ENCODE results near the gene LIAS.
"Not testable (repeated sequence)": the region's sequence is repeated elsewhere in the genome, so short reads cannot be mapped to it uniquely, and the experiment has no call there.

LIAS gene

DNA sequence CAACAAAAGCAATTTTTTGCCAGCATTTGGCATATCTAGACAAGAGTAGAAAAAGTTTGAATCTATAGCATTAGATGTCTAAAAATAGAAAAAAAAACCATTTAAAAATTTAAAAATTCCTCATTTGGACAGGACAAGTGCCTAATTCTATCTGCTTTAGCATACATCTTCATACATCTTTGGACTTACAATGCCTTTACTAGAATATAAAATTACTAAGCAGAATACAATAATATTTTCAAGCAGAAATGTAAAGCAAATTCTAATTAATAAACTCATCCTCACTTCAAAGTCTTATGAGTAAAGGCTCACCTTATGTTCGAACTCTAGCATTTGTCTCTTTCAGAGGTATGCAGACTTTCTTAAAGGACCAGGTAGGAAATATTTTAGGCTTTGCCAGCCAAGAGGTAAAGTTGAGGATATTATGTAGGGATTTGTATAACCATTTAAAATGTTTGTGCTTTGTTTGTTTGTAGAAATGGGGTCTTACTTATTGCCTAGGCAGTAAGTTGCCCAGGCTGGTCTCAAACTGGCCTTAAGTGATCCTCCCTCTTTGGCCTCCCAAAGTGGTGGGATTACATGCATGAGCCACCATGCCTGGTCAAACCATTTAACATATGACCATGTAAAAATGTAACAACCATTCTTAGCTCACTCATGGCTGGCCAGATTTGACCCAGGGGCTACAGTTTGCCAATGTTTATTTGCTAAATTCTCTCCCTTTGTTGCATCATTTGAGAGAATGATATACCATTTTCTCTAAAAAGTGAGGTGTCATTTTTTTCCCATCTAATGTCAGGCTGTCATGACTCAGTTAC, 39.3 kb downstream of the LIAS start:
- DNase-seq (ENCODE audit: low read depth in 2 of 2): no peak

DNA sequence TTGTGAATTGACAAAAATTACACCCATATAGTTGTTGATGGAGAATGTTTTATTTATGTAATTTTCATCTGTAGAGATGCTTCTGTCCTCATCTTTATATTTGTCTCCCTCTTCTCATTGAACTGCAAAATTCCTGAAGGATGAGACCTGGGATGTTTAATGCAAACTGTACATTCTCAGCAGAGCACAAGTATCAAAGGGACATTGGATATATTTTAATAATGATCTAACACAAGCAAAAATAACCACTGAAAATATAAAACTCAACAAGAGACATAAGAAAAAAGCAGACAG, 39.8 kb downstream of the LIAS start:
- no peak for DNase-seq (ENCODE audit: low read depth in 2 of 2)

DNA sequence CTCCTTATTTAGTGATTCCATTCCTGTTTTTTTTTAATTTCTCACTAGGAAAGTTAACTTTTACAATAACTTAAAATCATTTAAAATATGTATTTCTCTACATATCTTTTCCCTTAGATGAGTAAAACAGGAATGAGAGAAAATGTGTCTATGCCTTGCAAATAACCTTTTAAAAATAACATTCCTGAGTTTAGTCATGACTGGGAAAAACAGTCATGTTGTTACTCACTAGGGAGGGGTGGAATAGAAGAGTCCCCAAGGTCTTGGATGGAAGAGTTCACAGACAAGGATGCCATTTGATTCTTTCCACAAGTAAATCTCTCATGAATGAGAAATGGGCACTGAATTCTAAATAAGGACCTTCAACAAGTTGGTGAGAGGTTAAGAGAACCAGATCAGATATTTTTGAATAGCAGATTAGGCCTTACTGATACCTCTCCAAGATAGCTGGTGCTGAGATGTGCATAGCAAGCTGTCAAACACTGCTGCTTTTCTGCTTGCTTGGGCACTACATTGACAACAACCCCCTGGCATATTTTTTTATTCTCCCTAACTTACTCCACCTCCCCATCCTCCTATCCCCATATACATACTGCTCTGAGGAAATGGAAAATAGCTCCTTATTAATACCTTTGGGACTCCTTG, 43.3 kb downstream of the LIAS start:
- DNase-seq (ENCODE audit: low read depth in 2 of 2): no peak

DNA sequence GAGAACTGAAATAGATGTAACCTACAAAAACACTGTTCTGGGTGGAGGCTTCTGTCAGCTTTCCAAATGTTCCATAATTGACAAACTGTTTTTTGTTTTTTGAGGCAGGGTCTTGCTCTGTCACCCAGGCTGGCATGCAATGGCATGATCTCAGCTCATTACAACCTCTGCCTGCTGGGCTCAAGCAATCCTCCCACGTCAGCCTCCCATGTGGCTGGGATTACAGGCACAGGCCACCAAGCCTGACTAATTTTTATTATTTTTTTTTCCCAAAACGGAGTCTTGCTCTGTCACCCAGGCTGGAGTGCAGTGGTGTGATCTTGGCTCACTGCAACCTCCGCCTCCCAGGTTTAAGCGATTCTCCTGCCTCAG, 43.8 kb downstream of the LIAS start:
- DNase-seq (ENCODE audit: low read depth in 2 of 2): not testable (repeated sequence)

DNA sequence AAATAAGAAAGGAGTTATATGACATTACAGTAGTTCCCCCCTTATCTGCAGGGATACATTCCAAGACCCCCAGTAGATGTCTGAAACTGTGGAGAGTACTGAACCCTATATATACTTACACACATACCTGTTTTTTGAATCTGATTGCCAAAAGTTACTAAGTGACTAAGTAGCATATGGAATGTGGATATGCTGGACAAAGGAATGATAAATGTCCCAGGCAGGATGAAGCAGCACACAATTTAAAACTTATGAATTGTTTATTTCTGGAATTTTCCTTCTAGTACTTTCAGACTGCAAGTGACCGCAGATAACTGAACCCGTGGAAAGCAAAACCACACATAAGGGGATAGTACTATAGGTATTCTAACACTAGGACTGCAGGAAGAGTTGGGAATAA, 45.7 kb downstream of the LIAS start:
- DNase-seq (ENCODE audit: low read depth in 2 of 2): no peak

DNA sequence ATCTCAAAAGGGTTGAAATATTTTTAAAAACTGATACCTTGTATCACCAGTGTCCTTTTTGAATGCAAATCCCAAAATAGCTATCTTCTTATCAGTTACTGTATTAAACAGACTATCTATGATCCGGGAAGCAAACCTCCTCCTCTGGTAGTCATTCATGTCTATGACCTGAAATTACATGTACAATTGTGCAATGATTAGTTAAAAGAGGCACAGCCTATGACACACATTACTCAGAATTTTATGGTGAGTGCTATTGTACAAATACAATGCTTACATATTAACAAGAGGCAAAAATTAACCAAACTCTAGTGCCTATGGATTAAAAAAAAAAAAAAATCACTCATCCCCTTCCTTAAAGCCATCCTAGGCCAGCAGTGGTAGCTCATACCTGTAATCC, 46.7 kb downstream of the LIAS start:
- no peak for DNase-seq (ENCODE audit: low read depth in 2 of 2)

DNA sequence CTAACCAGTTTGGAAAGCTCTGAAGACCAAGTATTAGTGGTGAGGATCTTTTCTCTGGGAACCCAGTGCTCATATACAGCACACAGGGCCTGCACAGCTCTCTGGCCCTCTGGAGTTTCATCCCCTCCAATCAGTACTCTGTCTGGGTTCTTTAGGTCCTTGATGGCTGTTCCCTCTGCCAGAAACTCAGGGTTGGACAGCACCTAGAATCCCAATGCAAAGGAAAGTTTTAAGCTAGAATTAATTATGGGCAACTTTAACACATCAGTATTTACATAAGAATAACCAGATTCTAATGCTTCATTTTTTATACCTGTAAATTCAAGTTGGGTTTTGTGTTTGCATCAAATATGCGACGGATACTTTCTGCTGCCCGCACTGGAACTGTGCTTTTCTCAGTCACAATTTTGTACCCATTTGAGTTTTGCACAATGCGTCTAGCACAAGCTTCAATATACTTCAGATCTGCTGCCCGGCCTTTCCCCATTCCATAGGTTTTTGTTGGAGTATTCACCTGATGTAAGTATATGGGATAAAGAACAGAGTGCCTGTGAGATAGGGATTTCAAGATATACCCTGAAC, 51.6 kb downstream of the LIAS start:
- DNase-seq (ENCODE audit: low read depth in 2 of 2): no peak

DNA sequence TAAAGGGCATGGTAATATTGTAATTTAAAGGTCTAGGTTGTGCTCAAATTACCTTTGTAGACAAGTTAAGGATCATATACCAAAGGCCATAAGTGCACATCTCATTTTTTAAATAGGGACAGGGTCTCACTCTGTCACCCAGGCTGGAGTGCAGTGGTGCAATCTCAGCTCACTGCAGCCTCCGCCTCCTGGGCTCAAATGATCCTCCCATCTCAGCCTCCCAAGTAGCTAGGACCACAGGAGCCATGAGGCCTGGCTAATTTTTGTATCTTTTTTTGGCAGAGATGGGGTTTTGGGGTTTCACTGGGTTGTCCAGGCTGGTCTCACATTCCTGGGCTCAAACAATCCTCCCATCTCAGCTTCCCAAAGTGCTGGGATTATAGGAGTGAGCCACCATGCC, 55.4 kb downstream of the LIAS start:
- DNase-seq (ENCODE audit: low read depth in 2 of 2): not testable (repeated sequence)

DNA sequence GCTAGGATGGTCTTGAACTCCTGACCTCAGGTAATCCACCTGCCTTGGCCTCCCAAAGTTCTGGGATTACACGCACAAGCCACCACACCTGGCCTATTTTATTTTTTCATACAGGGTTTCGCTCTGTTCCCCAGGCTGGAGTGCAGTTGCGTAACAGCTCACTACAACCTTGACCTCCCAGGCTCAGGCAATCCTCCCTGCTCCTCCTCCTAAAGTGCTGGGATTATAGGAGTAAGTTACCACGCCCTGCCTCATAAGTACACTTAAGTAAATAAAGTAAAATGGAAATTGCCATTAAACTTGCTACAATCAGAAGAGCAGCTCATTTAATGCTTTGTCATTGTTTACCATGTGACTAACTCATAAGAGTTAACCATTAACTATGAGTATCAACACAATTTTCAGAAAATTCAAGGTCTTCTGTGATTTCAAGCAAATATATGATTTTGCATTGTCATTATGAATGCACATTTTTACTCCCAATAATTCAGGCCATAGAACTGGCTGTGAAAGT, 56.1 kb downstream of the LIAS start:
- DNase-seq (ENCODE audit: low read depth in 2 of 2): no peak

DNA sequence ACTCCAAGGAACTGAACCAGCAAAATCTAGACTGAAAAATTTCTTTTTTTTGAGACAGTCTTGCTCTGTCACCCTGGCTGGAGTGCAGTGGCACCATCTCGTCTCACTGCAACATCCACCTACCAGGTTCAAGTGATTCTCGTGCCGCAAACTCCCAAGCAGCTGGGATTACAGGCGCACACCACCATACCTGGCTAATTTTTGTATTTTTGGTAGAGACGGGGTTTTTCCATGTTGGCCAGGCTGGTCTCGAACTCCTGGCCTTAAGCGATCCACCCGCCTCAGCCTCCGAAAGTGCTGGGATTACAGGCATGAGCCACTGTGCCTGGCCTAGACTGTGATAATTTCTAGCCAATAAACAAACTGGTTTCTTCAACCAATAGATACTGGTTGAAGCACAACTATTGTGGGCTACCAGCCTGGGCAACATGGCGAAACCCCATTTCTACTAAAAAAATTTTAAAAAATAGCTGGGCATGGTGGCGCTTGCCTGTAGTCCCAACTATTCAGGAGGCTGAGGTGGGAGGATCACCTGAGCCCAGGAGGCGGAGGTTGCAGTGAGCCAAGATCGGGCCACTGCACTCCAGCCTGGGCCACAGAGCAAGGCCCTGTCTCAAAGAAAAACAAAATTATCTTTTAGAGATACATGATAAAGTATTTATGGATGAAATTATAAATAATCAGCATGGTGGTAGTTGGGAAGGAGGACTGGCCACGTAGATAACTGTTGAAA, 57.0 kb downstream of the LIAS start:
- not testable (repeated sequence) for DNase-seq (ENCODE audit: low read depth in 2 of 2)

DNA sequence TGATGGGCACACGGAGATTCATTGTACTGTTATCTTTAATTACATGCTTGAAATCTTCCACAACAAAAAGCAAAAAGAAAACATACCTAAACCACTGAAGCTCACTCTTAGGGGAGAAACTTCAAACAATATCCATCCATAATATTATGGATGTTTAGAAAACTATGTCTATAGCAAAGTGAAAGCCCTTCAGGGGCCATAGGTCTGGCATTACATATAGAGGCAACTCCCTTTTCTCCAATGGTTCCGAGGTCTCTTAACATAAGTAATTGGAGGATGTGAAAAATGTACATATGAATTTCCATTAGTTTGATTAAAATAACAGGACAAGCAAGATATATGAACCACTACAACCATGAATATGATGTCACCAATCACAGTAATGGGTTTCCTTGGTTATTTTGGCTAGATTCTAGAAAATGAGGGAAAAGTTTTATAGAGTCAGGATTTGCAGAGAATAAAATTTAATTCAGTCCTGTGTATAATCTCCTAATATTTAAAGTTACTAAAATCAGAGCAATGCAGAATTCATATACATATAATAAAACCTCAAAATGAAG, 57.6 kb downstream of the LIAS start:
- DNase-seq (ENCODE audit: low read depth in 2 of 2): no peak

DNA sequence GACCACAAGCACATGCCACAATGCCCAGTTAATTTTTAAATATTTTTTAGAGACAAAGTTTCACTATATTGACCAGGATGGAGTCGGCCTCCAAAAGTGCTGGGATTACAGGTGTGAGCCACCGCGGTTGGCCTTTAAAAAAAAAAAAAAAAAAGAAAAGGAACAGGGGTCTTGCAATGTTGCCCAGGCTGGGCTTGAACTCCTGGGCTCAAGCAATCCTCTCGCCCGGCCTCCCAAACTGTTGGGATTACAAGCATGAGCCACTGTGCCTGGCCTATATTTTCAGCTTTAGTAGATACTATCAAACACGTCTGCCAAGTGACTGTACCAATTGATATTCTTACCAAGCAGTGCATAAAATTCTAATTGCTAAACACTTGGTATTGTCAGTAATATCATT, 59.6 kb downstream of the LIAS start:
- DNase-seq (ENCODE audit: low read depth in 2 of 2): no peak

DNA sequence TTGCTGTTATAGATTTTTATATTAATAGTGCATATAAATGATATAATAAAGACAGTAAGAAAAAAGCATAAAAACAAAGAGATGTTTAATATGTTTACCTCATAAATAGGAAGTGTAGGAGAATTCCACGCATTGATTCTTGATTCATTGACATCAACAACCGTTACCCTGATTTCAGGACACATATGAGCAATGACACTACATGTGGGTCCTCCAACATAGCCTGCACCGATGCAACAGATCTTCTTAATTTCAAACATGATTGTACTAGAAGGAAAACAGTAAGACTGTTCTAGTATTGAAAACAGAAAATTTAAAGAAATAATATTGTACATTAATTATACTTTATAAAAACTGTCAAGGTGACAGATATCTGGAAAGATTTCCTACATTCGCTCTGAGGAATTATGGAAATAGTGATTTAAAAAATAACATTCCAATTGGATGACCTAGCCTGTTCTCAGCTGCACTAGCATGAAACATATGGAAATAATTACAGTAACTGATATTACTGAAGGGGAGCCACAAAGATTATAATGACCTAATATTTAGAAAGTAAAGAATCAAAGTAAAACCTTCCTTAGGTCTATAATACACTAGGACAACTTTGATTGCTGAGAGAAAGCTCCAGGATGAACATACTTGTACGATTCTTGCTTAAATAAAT, 62.5 kb downstream of the LIAS start:
- DNase-seq (ENCODE audit: low read depth in 2 of 2): no peak

DNA sequence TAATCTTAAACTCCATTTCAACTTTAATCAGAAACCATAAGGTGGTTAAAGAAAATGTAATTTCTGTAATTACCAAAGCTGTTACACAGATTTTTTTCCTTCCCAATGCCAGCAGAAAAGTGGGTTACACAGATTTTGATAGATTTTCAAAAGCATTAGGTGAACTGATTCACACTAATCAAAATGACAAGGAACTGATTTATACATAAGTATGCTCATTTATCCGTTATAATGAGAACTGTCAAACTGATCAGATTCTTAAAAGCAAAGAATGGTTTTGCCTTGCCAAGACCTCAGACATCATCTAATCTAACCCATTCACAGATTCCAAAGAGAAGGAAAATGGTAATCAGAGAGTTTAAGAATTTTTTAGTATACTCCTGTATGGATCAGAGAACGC, 63.2 kb downstream of the LIAS start:
- no peak for DNase-seq (ENCODE audit: low read depth in 2 of 2)

DNA sequence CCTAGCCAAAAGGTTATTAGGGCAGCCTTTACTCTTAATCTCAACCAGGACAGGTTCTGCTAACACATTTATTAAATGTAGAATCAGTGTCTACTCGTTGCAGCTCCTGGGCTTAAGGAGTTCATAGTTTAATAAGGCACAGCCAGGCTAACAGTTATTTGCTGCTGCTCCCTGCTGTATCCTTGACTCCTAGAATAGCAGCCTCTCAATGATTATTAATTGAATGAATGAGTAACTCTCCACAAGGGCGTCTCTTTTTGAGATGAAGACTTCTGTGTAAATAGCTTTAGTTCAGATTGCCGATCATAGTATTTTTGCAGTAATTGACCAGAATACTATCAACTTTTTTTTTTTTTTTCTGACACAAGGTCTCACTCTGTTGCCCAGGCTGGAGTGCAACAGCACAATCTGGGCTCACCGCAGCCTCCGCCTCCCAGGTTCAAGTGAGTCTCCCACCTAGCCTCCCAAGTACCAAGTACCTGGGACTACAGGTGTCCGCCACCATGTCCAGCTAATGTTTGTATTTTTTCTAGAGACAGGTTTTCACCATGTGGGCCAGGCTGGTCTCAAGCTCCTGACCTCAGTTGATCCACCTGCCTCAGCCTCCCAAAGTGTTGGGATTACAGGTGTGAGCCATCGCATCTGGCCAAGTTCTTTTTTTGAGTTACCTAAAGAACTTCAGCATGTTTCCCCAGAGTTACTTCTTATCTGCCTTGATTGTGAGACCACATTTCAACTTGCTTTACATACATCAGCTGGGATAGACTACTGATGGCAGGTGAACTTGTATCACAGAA, 65.5 kb downstream of the LIAS start:
- no peak for DNase-seq (ENCODE audit: low read depth in 2 of 2)

DNA sequence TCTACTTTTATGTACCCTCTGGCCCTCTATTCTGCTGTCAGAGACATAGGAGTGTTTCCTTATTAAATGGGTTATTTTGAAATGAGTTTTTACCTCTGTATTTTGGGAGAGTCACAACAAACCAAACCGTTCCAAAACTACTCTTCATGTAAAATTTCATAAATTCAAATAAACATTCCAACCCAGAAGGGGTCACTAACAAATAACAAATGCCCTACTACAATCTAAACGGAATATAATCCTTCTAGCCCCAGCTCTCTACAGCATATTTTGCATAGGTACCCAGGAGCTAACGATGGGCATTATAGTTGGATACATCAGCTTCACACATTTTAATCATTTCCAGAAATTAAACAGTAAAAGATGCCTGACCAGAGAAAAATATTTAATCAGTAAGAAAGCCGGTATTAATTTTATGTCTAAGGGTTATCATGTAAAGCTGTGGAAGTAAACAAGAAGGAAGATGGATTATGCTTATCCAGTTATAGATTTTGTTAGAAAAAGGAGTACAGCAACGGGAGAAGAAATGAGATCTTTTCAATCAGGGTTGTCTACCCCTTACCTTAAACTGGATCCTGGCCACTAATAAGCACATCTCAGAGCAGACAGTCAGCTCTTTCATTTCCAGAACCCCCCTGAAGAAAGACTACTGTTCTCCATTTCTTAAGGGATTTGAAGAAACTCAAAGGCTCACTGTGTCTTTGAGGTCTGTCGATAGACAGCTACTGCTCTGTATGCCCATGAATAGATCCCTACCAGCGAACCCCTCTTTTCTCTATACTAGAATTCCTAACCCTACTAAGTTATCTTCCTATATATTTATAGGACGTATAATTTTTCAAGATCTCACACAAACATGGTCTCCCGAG, 67.2 kb downstream of the LIAS start:
- DNase-seq (ENCODE audit: low read depth in 2 of 2): no peak

DNA sequence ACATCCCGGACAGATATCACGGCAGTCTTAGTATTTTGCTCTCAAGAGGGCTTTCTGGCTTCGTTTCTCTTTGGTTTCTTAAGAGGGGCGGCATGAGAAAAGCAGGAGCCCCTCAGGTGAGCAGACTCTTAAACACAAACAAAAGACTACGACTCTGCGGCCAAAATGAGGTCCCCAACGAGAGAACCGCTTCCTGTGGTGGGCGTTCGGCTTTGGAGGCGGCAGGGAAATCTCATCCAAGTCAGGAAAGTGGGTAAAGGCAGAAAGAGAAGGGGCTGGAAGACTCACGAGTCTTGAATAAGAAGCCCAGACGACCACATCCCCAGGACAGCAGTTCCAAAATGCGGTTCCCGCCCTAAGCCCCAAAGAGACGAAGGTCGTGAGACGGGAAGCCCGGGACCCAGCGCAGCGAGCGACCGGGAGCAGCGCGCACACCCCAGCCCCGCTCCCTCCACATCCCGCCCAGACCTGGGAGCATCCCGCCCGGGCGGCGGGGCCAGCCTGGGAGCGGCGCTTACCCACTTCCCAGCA, 68.0 kb downstream of the LIAS start:
- DNase-seq (ENCODE audit: low read depth in 2 of 2): peak; percentile 9 to 20

DNA sequence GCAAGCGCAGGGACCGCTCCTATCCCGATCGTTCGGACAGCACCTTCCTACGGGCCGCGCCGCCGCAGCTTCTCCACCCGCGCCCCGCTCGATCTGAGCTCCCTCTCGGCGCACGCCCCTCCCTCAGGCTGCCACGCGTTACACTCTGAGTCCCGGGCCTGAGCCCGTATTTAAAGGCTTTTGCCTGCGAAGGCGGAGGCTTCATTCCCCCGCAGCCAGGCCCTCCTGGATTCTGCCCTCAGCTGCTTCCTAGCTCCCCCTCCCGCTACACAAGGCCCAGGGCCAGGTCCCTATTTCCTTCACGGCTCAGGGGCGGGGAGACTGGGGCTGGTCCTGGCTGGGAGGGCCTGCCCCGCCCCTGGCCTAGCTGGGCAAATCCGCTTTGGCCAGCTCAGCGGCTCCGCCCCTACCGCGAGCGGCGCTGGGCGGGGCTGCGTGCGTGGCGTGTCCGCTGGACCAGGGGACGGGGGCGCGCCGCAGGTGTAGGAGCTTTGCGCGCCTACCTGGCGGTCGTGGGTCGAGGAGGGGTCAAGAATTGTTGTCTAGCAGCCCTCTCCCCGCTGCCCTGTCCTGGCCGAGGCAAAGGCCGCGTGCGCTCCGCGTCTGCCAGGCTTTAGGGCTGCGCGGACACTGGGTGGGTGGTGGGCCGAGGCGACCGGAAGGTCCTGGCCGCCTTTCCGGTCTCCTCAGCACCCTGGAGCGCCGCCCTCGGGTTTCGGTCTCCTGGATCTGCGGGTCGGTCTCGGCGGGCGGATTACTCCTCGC, 68.6 kb downstream of the LIAS start, which contains the start of gene UGDH:
TSS of gene UGDH (minus strand) at position 144 of the 765 bp plus-strand sequence. CDS start 5,927 bp downstream, outside the sequence.
- peak; percentile 82 to 93 for DNase-seq (ENCODE audit: low read depth in 2 of 2)

DNA sequence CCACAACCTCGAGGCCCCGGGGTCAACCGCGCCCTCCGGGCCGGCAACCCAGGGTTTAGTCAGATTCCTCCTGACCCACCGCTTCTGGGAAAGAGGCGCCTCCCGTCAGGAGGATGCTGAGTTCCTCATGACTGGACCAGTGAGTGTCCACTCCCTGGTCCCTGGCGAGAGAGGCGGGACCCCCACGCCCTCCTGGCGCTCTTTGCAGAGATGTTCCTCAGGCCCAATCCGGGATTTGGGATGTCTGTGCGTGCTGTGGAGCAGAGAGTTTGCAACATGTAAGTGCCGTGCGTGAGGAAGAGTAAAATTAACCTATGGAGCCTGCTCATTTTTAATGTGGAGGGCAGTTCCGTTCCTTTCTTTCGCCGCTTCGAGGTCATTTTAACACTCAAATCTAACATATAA, 69.2 kb downstream of the LIAS start:
- no peak for DNase-seq (ENCODE audit: low read depth in 2 of 2)

Data from stimulated activated CD4-positive, alpha-beta T cell treated with anti-CD3 and anti-CD28 coated beads, Interleukin-4, amount 100 ng/mL, for 48 hours (primary cell).